ENCODE data around the gene ATG4A. TPM values are rescaled to one million over a fixed set of nuclear protein-coding genes. Genes with fewer than 3 reads are reported as not detected.

The ATG4A gene
- total RNA-seq, 1 donor from 2014 or later, result 11.2 TPM

GRCh38 chrX:108123591-108124366 is 32.2 kb downstream of the ATG4A start:
- no peak for DNase-seq (ENCODE audit: low spot score)

DNA sequence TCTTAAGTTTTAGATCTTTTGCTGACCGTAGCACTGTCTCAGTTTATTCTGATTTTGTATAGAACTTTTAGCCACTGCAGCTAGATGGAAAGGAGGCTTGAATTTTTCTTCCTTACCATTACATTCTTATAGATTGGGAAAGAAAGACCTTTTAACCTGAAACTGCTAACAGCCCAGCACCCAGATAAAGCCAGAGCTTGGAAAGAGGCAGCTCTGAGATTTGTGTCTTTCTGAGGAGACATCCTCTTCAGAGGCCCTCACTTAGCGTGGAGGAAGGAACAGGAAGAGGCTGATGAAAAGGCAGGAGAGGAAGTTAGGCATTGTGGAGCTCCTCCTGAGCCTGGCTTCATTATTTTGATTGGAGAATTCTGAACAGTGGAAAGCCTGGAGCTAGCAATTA is 35.1 kb downstream of the ATG4A start:
- DNase-seq (ENCODE audit: low spot score), result no peak

DNA sequence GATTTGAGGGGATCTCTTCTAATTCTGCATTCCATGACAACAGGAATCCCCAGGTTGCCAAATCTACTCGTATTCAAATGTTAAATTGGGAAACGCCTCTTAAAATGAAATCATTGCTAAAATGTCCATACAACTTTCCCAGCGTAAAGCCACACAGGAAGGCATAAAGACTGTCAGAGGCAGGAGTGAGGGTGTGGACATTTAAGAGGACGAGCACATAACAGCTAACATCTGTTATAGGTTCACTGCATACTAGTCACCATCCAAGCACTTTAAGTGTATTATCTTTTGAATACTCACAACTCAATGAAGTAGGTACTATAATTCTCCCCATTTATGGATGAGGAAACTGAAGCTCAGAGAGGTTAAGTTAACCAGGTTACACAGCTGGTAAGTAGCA is 35.6 kb downstream of the ATG4A start:
- DNase-seq (ENCODE audit: low spot score), result no peak

DNA sequence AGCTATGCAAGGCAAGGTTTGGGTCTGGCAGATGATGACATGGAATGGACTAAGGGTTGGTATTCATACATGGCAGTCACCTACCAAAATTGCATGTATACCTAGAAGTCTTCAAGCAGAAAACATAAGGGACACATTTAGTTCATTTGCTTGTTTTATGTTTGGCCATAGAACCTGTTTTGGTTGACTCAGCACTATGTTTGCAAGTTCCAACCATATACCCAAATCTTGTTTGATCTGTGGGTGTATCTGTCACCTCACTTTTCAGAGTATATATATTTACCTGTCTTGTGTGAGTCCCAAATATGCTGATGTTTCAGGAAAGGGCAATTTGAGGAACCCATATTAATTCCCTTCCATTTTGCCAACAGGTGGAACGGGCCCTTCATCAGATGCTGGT is 39.3 kb downstream of the ATG4A start:
- DNase-seq (ENCODE audit: low spot score), result no peak

DNA sequence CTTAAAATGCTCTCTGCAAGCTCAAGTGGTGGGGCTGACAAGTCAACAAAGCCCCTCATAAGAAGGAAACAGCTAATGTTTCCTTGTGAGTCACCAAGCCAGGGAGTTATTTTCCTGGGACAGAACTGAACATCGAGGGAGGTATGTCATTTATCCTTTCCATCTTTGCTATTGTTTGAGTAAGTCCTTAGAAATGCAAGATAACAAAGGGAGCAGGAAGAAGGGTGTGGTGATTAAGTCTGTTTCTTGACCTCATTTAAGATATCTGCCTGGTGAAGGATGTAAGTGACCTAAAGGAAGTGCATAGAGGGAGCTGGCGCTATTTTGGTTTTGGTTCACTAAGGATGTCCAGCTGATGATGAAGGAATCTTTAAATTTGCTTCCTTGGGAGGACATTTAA is 39.9 kb downstream of the ATG4A start:
- no peak for DNase-seq (ENCODE audit: low spot score)

DNA sequence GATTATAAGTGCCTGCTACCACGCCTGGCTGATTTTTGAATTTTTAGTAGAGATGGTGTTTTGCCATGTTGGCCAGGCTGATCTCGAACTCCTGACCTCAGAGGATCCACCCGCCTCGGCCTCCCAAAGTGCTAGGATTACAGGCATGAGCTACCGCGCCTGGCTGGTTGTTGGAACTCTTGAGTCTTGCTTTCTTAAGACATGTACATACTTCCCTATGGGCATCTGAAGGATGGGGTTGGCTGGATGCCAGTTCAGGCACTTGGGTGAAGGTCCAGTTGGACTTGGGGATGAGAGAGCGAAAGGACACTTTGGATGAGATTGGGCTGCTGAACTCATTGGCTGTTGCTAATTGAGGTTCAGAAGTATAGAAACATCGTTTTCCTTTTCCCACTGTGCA is 40.5 kb downstream of the ATG4A start:
- DNase-seq (ENCODE audit: low spot score), result no peak

GRCh38 chrX:108132876-108133275 is 41.3 kb downstream of the ATG4A start:
- no peak for DNase-seq (ENCODE audit: low spot score)

DNA sequence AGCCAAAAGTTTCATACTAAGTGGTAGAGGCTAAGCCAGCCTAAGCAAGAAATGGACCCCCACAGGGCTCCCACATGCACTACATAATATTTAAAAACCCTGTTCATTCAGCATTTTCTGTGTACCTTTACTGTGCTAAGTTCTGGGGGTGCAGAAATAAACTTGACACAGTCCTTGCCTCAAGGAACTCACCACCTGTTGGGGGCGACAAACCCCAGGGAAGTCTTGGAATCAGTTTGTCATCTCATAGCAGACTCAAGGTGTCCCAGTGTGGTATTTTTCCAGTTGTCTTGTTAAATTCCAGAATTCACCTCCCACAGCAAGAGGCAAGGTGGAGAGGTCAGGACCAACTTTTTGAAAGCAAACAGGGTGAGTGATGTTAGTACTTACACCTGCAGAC is 43.1 kb downstream of the ATG4A start:
- DNase-seq (ENCODE audit: low spot score), result no peak

DNA sequence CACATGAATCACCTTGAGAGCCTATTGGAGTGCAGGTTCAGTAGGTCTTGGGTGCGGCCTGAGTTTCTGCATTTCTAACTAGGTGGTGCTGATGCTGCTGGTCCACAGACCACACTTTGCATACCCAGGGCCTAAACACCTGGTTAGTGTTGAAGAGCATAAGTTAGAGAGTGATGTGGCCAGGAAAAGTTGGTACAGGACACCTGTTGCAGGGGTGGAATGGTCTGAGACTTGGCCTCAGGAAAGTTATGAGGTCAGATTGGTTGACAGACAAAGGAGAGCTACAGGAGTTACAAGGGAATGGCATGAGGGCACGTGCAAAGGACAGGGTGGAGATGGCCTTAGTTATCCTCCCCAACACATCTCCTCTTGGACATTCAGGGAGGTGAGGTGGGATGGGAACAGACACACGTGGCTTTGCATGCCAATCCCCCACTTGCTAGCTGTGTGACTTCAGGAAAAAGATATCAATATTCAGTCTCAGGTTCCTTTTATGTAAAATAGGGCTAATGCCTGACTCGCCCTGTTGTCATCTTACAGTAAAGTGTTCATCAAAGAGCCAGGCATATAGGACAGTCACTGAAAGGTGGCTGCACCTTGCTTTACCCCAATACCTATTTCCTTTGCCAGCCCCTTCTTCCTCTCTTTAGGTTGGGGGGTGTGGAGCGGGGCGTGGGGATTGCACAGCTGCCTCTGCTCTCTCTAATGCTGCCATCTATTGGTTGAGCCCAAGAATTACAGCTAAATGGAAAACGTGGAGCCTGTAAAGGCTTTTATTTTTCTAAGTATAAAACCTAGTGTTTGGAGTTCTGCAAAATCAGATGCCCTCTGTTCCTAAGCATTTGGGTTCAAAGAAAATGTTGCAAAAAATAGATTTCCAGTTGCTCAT is 47.5 kb downstream of the ATG4A start:
- DNase-seq (ENCODE audit: low spot score), result no peak

DNA sequence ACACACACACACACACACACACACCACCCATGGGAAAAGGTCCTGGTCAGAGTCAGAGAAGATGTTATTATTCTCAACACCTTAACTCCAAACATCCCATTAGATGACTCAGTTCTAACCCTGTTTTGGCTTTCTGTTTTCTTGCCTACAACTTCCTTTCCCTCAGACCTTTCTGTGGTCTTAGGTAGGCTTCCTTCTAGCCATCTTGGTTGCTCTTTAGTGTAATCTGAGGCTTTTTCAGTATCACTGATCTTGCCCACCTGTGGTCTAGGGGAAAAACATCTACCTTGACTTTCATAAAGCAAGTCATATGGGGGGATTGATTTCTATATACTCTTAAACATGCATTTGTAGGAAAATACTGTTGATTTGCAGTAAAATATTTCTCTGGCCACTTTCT is 56.9 kb downstream of the ATG4A start:
- no peak for DNase-seq (ENCODE audit: low spot score)

- no peak for DNase-seq (ENCODE audit: low spot score)
Measured at GRCh38 chrX:108156082-108156481, 64.5 kb downstream of the ATG4A start.

DNA sequence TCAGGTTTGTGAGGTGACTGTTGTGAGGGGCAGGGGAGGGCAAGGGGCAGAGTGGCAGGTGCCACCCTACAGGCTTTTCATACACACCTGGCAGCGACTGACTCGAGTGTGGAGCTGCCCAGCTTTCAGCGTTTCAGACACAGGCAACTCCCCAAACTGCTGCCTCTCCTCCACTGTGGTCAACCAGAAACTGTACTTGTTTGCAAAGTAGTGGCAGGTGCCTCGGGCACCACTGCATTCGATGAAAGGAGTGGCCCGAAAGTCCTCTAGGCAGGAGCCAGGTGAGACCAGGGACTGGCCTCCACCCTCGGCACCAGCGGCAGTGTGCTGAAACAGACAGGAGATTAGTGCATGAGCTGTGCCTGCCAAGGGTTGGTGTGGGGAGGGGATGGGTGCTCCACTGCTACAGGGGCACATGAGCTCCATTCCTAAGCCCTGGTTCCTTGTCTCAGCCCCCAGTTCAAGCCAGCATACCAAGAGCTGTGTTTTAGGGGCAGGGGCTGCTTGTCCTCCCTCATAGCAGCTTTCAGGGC is 65.4 kb downstream of the ATG4A start:
- DNase-seq (ENCODE audit: low spot score), result no peak

- no peak for DNase-seq (ENCODE audit: low spot score)
Measured at GRCh38 chrX:108157628-108158027, 66.0 kb downstream of the ATG4A start.

GRCh38 chrX:108159028-108159670 is 67.6 kb downstream of the ATG4A start:
- no peak for DNase-seq (ENCODE audit: low spot score)

GRCh38 chrX:108160309-108160708 is 68.7 kb downstream of the ATG4A start:
- no peak for DNase-seq (ENCODE audit: low spot score)

GRCh38 chrX:108162265-108162664 is 70.7 kb downstream of the ATG4A start:
- DNase-seq (ENCODE audit: low spot score), result no peak

DNA sequence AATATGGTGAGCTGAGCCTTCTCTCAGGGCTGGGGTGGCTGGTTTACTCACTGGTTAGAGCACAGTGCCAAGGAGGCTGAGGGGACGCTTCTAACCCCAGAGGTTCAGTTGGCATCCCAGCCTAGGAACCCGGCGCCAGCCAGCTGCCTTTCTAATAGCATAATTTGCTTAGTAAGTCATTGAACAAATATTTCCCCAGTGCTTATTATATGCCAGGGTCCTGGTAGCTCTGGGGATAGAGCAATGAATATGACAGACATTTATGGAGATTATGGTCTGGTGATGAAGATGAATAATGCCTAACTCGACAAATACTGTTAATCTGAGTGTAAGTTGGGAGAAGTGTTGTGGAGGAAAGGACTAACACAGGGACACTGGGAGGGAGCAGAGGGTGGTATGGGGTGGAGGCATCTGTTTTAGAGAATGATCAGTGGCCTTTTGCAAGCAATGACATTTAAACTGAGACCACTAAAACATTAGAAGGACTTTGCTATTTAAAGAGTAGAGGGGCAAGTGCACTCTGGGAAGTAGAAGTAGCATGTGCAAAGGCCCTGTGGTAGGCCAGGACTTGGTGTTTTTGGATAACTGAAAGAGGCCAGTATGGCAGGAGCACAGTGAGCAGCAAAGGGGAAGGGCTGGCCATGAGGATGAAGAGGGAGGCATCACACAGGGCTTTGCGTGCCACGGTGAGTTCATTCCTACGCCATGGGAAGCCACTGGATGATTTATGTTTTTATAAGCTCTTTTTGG is 71.9 kb downstream of the ATG4A start:
- DNase-seq (ENCODE audit: low spot score), result no peak

DNA sequence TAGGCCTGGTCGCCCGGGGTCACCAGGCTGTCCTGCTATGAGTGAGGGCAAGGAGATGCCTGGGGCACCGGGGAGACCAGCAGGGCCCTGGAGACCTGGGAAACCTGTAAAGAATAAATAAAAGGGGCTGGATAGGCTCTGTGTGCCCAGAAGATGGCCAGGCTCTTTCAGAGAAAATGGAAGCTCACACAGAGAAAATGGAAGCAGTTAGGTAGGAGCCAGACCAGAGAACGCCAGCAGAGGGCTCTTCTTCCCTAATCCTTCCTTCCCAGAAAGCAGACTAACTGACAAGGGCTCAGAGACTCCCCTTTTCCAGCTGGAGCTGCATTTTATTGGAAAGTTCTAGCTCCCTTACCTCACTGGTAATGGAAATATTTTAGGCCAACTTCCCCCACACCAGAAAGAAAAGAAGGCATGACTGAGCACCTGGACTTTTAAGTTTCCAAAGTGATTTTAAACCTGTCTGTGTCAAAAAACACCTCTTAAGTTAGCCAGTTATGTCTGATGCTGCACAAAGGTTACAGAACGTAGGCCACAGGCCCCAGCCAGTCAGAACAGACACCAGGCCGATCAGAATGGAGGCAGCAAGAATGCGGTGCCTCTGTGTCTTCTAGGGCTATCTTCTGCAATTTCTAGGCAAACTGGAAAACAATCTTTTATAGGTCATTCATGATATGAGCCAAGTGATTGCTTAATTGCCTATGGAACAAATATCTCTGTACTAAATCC is 74.0 kb downstream of the ATG4A start:
- DNase-seq (ENCODE audit: low spot score), result peak; percentile 13

DNA sequence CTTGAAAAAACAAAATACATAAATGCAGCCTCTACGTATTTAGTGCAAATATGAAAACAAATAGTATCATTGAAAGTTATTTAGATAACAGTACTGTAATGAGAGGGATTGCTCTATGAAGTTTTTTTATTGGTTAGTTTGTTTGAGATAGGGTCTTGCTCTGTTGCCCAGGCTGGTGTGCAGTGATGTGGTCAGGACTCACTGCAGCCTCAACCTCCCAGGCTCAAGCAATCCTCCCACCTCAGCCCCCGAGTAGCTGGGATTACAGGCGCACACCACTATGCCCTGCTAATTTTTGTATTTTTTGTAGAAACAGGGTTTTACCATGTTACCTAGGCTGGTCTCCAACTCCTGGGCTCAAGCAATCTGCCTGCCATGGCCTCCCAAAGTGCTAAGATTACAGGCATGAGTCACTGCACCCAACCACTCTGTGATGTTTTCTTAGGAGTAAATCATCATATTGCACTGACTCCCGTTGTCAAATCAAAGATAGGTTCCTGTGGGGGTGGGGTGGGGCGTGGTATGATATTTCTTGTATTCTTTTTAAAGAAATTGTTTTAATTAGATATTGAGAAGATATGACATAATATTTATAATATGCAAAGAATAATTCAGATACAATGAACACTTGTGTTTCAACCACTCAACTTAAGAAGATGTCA is 75.8 kb downstream of the ATG4A start:
- no peak for DNase-seq (ENCODE audit: low spot score)
